GM18505 (cell line): Measurements from ENCODE around the gene PHB1.
"Not testable (repeated sequence)": the region's sequence is repeated elsewhere in the genome, so short reads cannot be mapped to it uniquely, and the experiment has no call there.

ENCODE experiments used
- ATAC-seq: cut with Tn5 transposase; IDR thresholded peaks from one replicate; pipeline ENCODE4 v1.9.1; 2021; ENCODE audit not compliant: unreplicated experiment
- POLR2A ChIP-seq: IDR thresholded peaks from 4 replicates; pipeline ENCODE4 v1.6.1; 2011; ENCODE audit warnings: borderline replicate concordance; ENCODE audit not compliant: insufficient read depth, insufficient read length; ENCODE audit errors: extremely low read depth

PHB1 gene

GRCh38 chr17:49434821-49435670 is 20.4 kb upstream of the PHB1 start:
- TF ChIP-seq POLR2A, result no peak
- no peak for ATAC-seq

- no peak for ATAC-seq
- TF ChIP-seq POLR2A, result no peak
Observed at GRCh38 chr17:49433000-49433694, 18.5 kb upstream of the PHB1 start.

- ATAC-seq, result no peak
- TF ChIP-seq POLR2A, result no peak
Observed at GRCh38 chr17:49431743-49432142, 17.1 kb upstream of the PHB1 start.

- TF ChIP-seq POLR2A, result no peak
- ATAC-seq, result no peak
Observed at GRCh38 chr17:49425004-49425286, 10.3 kb upstream of the PHB1 start.

GRCh38 chr17:49424276-49425003 is 9.8 kb upstream of the PHB1 start:
- not testable (repeated sequence) for ATAC-seq

- no peak for TF ChIP-seq POLR2A
- ATAC-seq, result no peak
Observed at GRCh38 chr17:49422714-49423113, 8.0 kb upstream of the PHB1 start.

GRCh38 chr17:49419761-49420160 is 5.1 kb upstream of the PHB1 start:
- ATAC-seq, result not testable (repeated sequence)

- ATAC-seq, result not testable (repeated sequence)
Observed at GRCh38 chr17:49418754-49419740, 4.4 kb upstream of the PHB1 start.

GRCh38 chr17:49414271-49414621 is 436 bp downstream of the PHB1 start:
- ATAC-seq, result peak; percentile 3
- no peak for TF ChIP-seq POLR2A

GRCh38 chr17:49409066-49409465 is 5.6 kb downstream of the PHB1 start:
- ATAC-seq, result no peak
- TF ChIP-seq POLR2A, result no peak

GRCh38 chr17:49407981-49408501 is 6.6 kb downstream of the PHB1 start:
- no peak for TF ChIP-seq POLR2A
- no peak for ATAC-seq

GRCh38 chr17:49407086-49407485 is 7.6 kb downstream of the PHB1 start:
- no peak for ATAC-seq
- TF ChIP-seq POLR2A, result no peak
